BE2C (cell line): Measurements from ENCODE around the gene CYP2W1.

Source experiments
- DNase-seq: peaks from one replicate; pipeline ENCODE4 v3.0.0-alpha.2; 2020
- H3K27me3 ChIP-seq: fragments of 250-450 bp; sonication (Bioruptor Pico); 2 replicates; pipeline ENCODE4 v1.5.1; 2020; ENCODE audit warnings: mild to moderate bottlenecking
- H3K36me3 ChIP-seq: fragments of 250-450 bp; sonication (Bioruptor Pico); 2 replicates; pipeline ENCODE4 v1.5.1; 2020; ENCODE audit warnings: mild to moderate bottlenecking
- H3K4me1 ChIP-seq: fragments of 250-450 bp; sonication (Bioruptor Pico); 2 replicates; pipeline ENCODE4 v1.5.1; 2020
- H3K4me3 ChIP-seq: 2 replicates; pipeline ENCODE4 v1.5.1; 2011; ENCODE audit warnings: low read depth, low read length
- H3K9me3 ChIP-seq: fragments of 250-450 bp; sonication (Bioruptor Pico); 2 replicates; pipeline ENCODE4 v1.5.1; 2020
- CTCF ChIP-seq: IDR thresholded peaks from 2 replicates; pipeline ENCODE4 v1.5.1; 2012; ENCODE audit warnings: mild to moderate bottlenecking, low read depth, low read length

The CYP2W1 gene

GRCh38 chr7:951881-952547, 31.0 kb upstream of the CYP2W1 start:
- Histone ChIP-seq H3K4me3 (no peak overlapping the region), H3K27me3 (peaks cover 4% of the 10 kb centered on the region), H3K36me3 (no peaks in the 10 kb centered on the region), H3K9me3 (no peaks in the 10 kb centered on the region), H3K4me1 (no peaks in the 10 kb centered on the region)
- no peak for DNase-seq
- TF ChIP-seq CTCF = no peak

GRCh38 chr7:952548-953441, 30.2 kb upstream of the CYP2W1 start:
- no peaks in the 10 kb centered on the region for H3K9me3 ChIP-seq
- H3K36me3 ChIP-seq = no peaks in the 10 kb centered on the region
- no peak for DNase-seq
- H3K4me1 ChIP-seq = peaks cover under 1% of the 10 kb centered on the region; the same call in 1 of the 2 replicates
- no peak overlapping the region for H3K4me3 ChIP-seq
- H3K27me3 ChIP-seq = peaks cover 4% of the 10 kb centered on the region
- no peak for TF ChIP-seq CTCF

GRCh38 chr7:953547-954327, 29.2 kb upstream of the CYP2W1 start:
- Histone ChIP-seq H3K27me3 (peaks cover 4% of the 10 kb centered on the region), H3K9me3 (no peaks in the 10 kb centered on the region), H3K4me3 (peak overlapping the region; percentile 57), H3K4me1 (peaks cover 6% of the 10 kb centered on the region; the same call in 1 of the 2 replicates), H3K36me3 (no peaks in the 10 kb centered on the region)
- peak; percentile 70 for DNase-seq
- no peak for TF ChIP-seq CTCF

- peak; percentile 79 for DNase-seq
- Histone ChIP-seq H3K4me1 (peaks cover 6% of the 10 kb centered on the region; the same call in 1 of the 2 replicates), H3K4me3 (peak within 1 kb of the TSS; percentile 57), H3K36me3 (no peaks in the 10 kb centered on the region), H3K9me3 (no peaks in the 10 kb centered on the region), H3K27me3 (peaks cover 4% of the 10 kb centered on the region)
- TF ChIP-seq CTCF = no peak
Measured at GRCh38 chr7:954330-955238, 28.4 kb upstream of the CYP2W1 start, which contains the start of gene ADAP1. ADAP1 (minus strand) TSS chr7:954680; CDS start chr7:954477, 203 bp downstream.

GRCh38 chr7:956031-956430, 26.9 kb upstream of the CYP2W1 start:
- H3K4me1 ChIP-seq = peaks cover 6% of the 10 kb centered on the region
- H3K27me3 ChIP-seq = peaks cover 4% of the 10 kb centered on the region
- no peak for DNase-seq
- TF ChIP-seq CTCF = no peak
- H3K9me3 ChIP-seq = no peaks in the 10 kb centered on the region
- no peaks in the 10 kb centered on the region for H3K36me3 ChIP-seq
- H3K4me3 ChIP-seq = no peak overlapping the region
